Superior temporal gyrus (tissue), 1 donor: ENCODE results near the gene GANC.
A peak's percentile ranks its signal among the peaks of the same experiment; 100 is the strongest.
"Not testable (repeated sequence)": the region's sequence is repeated elsewhere in the genome, so short reads cannot be mapped to it uniquely, and the experiment has no call there.

Source experiments
- DNase-seq: peaks from one replicate; pipeline ENCODE4 v3.0.0-alpha.2; 2016; ENCODE audit errors: extremely low spot score

Gene GANC, protein sequence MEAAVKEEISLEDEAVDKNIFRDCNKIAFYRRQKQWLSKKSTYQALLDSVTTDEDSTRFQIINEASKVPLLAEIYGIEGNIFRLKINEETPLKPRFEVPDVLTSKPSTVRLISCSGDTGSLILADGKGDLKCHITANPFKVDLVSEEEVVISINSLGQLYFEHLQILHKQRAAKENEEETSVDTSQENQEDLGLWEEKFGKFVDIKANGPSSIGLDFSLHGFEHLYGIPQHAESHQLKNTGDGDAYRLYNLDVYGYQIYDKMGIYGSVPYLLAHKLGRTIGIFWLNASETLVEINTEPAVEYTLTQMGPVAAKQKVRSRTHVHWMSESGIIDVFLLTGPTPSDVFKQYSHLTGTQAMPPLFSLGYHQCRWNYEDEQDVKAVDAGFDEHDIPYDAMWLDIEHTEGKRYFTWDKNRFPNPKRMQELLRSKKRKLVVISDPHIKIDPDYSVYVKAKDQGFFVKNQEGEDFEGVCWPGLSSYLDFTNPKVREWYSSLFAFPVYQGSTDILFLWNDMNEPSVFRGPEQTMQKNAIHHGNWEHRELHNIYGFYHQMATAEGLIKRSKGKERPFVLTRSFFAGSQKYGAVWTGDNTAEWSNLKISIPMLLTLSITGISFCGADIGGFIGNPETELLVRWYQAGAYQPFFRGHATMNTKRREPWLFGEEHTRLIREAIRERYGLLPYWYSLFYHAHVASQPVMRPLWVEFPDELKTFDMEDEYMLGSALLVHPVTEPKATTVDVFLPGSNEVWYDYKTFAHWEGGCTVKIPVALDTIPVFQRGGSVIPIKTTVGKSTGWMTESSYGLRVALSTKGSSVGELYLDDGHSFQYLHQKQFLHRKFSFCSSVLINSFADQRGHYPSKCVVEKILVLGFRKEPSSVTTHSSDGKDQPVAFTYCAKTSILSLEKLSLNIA (N-terminal part only)

DNA sequence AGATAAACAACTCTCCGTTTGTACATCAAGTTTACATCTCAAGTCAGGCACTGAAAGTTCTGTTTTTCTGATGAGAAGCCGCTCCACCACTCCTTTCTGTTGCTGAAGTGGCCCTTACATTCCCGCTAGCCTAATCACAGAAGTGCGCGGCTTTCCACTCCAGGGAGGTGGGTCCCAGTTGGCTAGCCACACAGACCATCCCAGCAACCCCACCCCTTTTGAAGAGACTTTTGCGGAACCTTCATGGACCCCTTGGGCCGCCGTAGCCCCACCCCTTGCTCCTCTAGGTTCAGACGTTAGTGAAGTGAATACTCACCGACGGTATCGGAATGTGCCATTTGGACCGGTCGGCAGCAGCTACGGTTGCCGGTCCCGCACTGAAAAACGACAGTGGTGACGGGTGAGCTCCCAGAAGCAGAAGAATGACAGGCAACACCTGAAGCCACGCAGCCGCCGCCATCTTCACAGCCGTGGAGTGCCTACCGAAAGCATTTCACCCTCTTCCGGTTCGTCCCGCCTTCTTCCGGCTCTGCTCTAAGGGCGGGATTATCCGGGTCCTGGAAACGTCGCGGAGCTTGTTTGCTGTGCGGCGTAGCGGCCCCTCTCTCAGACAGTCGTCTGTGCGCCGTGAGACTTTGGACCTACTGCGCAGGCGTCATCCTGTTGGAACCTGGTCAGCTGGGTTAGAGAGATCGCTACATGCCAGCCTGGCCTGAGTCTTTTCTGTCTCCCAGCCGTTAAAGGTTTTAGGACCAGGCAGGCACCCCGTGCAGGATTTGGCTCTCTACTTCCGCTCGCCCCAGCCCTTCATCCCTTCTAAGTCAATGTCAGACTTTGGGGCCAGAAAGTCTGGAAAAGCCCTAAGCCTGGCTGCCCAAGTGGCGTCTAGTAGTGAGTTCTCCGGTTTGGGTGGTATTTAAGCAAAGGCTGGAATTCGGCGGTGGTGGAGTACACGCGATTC lies at the start of gene GANC, which contains the start of gene TMEM87A:
TSS of gene GANC (plus strand) at position 263 of the 961 bp plus-strand sequence. CDS start 1,281 bp downstream, outside the sequence.
TSS of gene TMEM87A (minus strand) at position 495 of the 961 bp plus-strand sequence. CDS start at position 460, 35 bp downstream.
- DNase-seq = peak; percentile 99

DNA sequence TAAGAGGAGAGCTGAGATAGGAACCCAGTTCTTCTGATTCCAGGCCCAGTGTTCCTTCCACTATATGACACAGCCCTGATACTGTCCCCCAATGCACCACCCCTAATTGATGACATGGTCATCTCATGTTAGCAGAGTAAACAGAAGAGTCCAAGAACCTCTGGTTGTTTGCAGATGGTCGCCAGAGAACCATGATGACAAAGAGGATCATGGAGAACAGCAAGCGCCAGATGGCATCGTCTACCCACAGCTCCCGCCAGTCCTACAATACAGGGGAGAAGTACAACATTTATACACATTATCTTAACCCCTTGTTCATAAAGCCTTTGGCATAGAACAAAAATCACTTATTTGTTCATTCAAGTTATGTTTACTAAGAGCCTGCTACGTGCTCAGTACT lies 46.4 kb upstream of the GANC start:
- peak; percentile 80 for DNase-seq

DNA sequence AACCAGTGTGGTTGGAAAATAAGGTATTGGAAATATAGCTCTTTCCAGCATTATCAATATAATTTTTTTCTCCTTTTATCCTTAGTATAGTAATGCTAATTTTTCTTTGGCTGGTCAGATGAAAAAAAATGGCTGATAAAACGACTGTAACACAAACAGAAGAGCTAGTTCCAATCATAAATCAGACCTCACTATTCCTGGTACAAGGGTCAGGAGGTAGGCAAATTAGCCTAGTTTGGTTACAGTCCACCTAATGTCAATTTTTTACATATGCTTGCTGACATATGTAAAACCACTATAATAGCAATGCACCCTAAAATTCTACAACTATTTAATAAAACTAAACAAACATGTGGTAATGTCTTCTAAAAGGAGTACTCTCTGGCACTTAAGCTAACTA lies 45.0 kb upstream of the GANC start:
- DNase-seq = no peak

DNA sequence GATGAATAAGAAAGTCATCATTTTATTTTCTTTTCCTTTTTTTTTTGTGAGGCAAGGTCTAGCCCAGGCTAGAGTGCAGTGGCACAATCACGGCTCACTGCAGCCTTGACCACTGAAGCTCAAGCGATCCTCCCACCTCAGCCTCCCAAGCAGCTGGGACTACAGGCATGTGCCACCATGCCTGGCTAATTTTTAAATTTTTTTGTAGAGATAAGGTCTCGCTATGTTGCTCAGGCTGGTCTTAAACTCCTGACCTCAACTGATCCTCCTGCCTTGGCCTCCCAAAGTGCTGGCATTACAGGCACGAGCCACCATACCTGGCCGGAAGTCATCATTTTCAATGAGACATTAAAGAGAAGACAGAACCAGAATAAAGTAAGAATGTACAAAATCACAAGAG lies 44.0 kb upstream of the GANC start:
- not testable (repeated sequence) for DNase-seq

DNA sequence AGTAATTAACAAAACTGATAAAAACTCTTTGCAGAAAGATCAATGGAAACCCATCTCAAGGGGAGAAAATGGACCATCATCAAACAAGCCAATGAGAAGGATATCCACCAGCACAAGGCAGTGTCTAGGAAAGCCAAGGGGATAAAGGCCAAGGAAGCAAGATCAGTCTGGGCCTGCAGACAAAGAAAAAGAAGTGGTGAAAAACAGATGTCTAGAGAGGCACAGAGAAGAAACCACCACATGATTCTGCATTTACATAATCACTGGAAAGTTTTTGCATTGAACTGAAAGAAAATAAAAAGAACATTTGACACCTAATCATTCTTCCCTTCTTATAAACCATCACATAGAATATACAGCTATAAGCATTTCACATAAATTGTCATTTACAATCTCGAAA lies 41.9 kb upstream of the GANC start:
- DNase-seq = no peak

DNA sequence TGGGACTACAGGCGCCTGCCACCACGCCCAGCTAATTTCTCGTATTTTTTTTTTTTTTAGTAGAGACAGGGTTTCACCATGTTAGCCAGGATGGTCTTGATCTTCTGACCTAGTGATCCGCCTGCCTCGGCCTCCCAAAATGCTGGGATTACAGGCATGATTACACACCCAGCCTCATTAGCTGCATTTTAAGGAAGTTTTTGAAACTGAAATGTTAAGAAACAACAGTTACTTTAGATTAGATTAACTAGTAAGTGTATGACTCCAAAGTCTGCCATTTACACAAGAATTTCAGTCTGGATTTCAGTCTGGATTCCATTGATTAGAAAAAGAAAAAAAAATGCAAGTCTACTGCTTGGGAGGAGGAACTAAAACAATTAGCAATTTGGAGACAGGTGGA lies 40.4 kb upstream of the GANC start:
- no peak for DNase-seq

DNA sequence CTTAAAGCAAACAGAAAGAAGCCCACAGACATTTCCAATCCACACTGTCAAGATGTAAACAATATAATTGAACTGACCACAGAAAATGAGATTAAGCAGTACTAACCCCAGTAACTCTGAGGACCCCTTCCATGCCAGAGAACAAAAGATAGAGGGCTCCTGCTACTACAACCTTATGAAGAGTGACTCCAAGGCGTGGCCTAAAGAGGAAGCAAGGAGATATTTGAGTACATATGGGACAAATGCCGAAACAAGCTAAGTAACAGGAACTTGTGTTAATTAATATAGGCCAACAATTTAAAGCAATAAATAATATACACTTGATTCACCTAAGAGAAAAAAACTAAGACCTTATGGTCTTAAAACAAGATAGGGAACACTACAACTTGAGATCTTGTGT lies 39.9 kb upstream of the GANC start:
- no peak for DNase-seq

DNA sequence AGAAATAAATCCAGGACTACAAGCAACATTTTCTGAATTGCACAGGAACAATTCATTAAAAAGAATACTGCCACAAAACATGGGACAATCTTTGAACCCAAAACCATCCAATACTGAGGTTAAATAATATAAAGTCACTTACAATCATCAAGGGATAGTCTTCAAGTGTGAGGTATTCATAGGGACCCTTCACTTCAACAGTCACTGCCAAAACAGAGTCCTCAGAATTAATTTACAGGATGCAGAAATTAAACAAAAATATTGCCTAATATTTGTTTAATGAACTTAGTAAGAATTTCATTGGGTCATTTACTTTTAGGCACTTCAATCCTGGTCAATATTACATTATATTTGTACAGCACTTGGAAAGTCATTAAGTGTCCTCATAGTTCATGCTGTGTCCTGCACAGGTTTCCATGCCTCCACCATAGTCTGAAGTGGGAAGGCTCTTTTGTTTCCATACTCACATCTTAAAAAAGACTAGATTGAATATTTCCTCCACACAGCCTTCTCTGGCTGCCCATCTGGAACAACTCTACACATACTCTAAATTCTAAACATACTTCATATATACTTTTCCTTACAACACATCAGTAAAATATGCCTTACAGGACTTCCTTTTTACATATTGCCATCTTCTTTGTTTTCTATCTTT lies 33.3 kb upstream of the GANC start:
- no peak for DNase-seq

DNA sequence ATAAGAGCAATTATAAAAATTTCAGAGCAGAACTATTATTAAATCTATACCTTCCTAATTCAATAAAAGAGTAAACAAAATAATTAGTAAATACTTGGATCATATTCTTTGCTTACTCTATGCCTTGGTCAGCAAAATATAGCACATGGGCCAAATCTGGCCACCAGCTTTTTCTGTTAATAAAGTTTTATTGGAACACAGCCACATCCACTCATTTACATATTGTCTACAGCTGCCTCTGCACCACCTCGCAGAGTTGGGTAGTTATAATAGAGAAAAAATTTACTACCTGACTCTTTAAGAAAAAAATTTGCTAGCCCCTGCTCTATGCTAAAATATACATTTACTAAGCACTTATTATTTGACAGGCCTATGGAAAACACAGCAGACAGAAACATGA lies 32.2 kb upstream of the GANC start:
- DNase-seq = no peak

DNA sequence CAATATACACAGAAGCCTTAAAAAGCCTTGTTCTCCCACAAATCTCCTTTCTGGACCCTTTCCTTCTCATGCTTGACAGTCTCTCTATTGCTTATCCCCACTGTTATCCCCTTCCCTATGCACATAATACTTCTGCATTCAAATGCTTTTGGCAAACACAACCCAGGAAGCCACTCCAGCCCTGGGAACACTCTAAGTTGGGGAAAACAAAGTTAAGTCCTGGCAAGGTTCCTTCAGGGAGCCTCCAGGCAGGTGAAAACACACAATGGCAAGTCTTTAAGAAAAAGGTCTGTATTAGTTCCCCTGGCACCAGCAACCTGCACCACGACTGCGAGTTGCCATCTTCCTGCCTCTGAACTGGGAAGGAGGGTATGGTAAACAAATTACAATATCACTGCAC lies 19.7 kb upstream of the GANC start:
- no peak for DNase-seq

DNA sequence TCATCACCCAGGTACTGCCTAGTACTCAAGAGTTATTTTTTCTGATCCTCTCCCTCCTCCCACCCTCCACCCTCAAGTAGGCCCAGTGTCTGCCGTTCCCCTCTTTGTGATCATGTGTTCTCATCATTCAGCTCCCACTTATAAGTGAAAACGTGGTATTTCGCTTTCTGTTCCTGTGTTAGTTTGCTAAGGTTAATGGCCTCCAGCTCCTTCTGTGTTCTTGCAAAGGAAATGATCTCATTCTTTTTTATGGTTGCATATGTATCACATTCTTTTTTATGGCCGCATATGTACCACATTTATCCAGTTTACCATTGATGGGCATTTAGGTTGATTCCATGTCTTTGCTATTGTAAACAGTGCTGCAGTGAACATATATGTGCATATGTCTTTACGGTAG lies 8.2 kb upstream of the GANC start:
- no peak for DNase-seq

DNA sequence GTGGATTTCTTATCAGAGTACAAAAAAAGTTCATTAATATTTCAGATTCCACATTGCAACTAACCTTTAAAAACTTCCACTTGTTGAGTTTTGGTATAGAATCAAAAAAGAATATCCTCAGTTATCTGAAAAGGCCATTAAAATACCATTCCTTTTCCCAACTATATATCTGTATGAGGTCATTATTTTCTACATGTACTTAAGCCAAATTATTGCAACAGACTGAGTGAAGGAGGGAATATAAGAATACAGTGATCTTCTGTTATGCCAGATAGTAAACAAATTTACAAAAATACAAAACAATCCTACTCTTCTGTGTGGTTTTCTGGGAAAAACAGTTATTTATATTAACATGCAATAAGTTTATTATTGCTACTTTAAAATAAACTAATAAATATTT lies 5.7 kb upstream of the GANC start:
- DNase-seq = no peak

DNA sequence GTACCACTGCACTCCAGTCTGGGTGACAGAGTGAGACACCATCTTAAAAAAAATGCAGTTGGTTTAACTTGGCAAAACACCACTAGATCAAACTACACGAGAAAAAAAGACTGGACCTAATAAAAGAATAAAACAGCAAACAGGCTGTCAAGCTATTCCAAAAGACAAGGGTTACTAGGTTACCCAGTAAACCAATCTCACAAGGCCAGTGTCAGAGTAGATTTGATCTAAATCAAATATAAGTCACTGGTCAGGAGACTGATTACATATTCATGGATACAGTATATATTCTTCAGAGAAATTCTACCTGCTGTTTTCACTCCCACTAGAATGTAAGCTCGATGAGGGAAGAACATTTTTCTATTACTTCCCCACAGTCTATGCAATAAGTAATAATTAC lies 2.5 kb upstream of the GANC start:
- no peak for DNase-seq

DNA sequence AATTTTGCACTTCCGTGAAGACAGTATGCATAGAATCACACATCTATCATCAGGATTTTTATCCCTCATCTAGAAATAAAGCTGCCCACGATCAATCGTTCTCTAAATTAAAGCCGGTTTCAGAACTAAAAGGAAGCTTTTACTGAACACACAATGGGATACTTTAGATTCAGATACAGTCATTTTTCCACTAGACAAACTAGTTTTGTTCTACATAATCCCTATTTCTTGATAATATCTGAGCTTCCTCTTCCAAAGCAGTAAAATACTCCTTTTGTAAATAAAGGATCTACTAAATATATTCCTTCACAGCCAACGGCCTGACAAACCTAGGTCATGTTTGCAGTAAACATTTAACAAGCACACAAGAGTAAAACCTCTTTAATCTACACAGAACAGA lies 2.0 kb upstream of the GANC start:
- peak; percentile 12 for DNase-seq

DNA sequence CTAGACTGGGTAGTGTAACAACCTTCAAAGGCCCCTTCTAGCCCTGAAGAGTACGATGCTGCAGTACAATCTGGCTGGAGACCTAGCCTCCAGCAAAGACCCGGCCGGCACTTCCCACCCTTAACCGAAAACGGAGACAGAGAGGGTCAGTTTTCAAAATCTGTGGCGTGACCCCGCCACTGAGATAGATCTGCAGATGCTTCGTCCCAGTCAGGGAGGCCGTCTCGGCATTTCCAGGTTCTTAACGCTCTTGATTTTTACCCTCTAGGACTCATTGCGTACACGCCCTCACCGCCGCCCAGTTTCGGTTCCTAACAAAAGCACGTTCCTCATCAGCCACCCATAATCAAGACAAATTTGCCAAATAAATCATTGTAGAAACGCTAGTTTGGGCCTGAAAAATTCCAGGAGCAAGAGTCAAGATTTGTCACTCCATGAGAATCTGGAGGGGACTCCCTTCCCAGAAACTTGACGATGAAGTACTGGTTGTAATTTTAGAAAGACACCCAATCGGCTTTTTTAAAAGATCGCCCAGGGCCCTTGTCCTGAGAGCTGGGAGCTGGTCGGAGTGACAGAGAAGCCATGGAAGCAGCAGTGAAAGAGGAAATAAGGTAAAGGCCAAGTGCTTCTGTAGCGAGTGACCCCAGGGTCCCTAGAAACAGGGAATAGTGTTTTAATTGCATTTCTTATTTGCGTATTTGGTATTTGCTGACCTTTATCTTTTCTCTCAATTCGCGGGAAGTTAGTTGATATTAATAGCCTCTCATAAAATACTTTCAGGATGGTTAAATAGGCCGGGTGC lies 1.1 kb downstream of the GANC start:
- peak; percentile 73 for DNase-seq

DNA sequence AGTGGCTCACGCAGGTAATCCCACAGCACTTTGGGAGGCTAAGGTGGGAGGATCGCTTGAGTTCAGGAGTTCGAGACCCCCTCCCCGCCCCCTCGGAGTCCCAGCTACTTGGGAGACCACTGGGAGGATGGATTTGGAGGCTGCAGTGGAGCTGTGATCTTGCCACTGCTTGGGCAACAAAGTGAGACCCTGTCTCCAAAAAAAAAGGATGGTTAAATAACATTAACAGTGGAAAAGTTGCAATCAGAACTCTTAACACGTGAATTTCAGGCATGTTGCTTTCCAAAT lies 1.6 kb downstream of the GANC start:
- DNase-seq = no peak

DNA sequence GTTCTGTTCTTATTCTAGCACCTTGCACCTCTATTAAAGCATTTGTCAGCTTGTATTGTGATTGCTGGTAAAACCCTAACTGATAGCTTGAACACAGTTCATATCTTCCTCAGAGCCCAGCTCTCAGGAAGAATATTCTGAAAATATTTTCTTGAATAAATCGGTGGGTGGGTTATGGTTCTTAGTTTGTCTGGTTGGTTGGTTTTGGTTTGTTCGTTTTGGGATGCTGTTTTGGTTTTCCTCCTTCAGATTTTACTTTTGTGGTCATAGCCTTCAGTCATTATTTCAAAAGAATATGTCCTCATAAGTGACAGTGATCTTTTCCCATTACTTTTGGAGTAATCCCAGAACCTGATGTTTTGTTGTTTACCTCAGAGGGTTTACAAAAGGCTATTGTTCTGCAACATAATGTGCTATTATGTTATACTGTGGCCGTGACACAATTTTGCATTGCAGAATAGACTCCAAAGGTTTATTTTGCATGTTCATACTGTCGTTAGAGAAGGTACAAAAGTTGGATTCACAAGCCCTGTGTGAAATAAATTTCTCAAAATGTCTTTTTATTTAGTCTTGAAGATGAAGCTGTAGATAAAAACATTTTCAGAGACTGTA lies 2.9 kb downstream of the GANC start:
- DNase-seq = peak; percentile 88

DNA sequence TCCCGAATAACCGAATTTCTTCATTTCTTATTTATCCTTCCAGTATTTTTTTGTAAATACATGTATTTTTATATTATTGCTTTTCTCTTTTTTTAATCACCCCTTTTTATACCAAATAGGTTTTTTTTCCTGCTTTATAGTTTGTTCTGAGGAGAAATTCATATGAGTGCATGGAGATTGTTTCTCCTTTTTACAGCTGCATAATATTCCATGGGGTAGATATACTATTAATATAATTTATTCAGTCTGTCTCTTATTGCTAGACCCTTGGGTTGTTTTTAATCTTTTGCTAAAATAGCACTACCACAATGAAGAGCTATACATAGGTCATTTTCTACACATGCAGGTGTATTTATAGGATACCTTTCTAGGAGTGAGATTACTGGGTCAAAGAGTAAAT lies 3.8 kb downstream of the GANC start:
- no peak for DNase-seq

DNA sequence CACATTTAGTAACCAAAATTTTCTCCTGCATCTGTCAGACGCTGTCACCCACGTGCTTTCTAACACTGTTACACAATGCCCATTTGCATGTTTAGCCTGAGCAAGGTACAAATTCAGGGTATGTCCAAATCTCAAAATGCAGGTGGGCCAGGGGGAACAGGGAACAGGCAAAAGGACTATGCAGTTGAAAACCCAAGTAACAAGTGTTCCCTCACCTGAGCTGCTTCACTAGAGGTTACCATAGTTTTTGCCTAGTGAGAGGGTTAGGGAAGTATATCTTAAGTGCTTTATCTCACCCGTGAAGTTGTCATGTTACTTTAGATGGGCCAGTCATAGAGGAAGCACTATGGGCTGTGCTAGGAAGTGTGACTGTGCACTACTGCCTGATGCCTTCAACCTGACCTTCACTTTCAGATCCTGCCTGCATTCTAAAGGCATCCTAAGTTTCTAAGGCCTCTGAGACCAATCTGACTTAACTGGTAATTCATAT lies 6.3 kb downstream of the GANC start:
- no peak for DNase-seq

DNA sequence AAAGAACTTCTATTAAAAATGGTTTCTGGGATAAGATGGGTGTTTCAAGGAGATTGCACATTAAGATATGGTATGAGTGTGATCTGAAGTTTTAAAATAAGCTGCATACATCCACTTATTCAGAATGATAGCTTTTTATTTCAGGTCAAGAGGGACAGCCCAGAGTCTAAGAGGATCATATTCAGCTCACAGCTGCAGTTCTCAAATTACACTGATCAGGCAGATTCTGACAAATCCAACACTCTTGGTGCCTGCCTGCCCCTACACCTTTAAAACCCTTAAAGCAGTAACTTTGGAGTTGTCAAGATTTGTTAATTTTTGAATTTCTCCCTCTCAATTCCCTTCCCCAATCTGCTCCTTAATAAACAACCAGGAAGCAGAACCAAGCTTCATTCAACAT lies 9.3 kb downstream of the GANC start:
- no peak for DNase-seq
